BE2C (cell line): ENCODE results near the gene HAS3.

Source experiments
- DNase-seq: peaks from one replicate; pipeline ENCODE4 v3.0.0-alpha.2; 2020
- H3K27me3 ChIP-seq: fragments of 250-450 bp; sonication (Bioruptor Pico); 2 replicates; pipeline ENCODE4 v1.5.1; 2020; ENCODE audit warnings: mild to moderate bottlenecking
- H3K36me3 ChIP-seq: fragments of 250-450 bp; sonication (Bioruptor Pico); 2 replicates; pipeline ENCODE4 v1.5.1; 2020; ENCODE audit warnings: mild to moderate bottlenecking
- H3K4me1 ChIP-seq: fragments of 250-450 bp; sonication (Bioruptor Pico); 2 replicates; pipeline ENCODE4 v1.5.1; 2020
- H3K4me3 ChIP-seq: 2 replicates; pipeline ENCODE4 v1.5.1; 2011; ENCODE audit warnings: low read depth, low read length
- H3K9me3 ChIP-seq: fragments of 250-450 bp; sonication (Bioruptor Pico); 2 replicates; pipeline ENCODE4 v1.5.1; 2020
- CTCF ChIP-seq: IDR thresholded peaks from 2 replicates; pipeline ENCODE4 v1.5.1; 2012; ENCODE audit warnings: mild to moderate bottlenecking, low read depth, low read length

HAS3 gene

GRCh38 chr16:69113216-69113615 is 7.8 kb downstream of the HAS3 start:
- no peaks in the 10 kb centered on the region for H3K27me3 ChIP-seq
- peaks cover 13% of the 10 kb centered on the region for H3K36me3 ChIP-seq
- H3K4me3 ChIP-seq: no peak overlapping the region
- TF ChIP-seq CTCF: no peak
- no peaks in the 10 kb centered on the region for H3K4me1 ChIP-seq
- no peak for DNase-seq
- no peaks in the 10 kb centered on the region for H3K9me3 ChIP-seq

GRCh38 chr16:69114346-69114975 is 9.0 kb downstream of the HAS3 start:
- H3K4me3 ChIP-seq: no peak overlapping the region
- no peaks in the 10 kb centered on the region for H3K27me3 ChIP-seq
- TF ChIP-seq CTCF: no peak
- H3K36me3 ChIP-seq: peaks cover 24% of the 10 kb centered on the region
- no peaks in the 10 kb centered on the region for H3K4me1 ChIP-seq
- no peak for DNase-seq
- H3K9me3 ChIP-seq: no peaks in the 10 kb centered on the region

GRCh38 chr16:69114976-69115355 is 9.5 kb downstream of the HAS3 start:
- peaks cover 27% of the 10 kb centered on the region for H3K36me3 ChIP-seq
- H3K4me3 ChIP-seq: no peak overlapping the region
- DNase-seq: no peak
- H3K9me3 ChIP-seq: no peaks in the 10 kb centered on the region
- no peaks in the 10 kb centered on the region for H3K27me3 ChIP-seq
- no peaks in the 10 kb centered on the region for H3K4me1 ChIP-seq
- no peak for TF ChIP-seq CTCF

GRCh38 chr16:69115361-69115760 is 9.9 kb downstream of the HAS3 start:
- Histone ChIP-seq H3K36me3 (peaks cover 31% of the 10 kb centered on the region), H3K9me3 (no peaks in the 10 kb centered on the region), H3K27me3 (no peaks in the 10 kb centered on the region), H3K4me3 (no peak overlapping the region), H3K4me1 (no peaks in the 10 kb centered on the region)
- TF ChIP-seq CTCF: no peak
- DNase-seq: no peak

- DNase-seq: no peak
- H3K4me3 ChIP-seq: no peak overlapping the region
- no peaks in the 10 kb centered on the region for H3K27me3 ChIP-seq
- TF ChIP-seq CTCF: no peak
- H3K9me3 ChIP-seq: no peaks in the 10 kb centered on the region
- no peaks in the 10 kb centered on the region for H3K4me1 ChIP-seq
- peaks cover 33% of the 10 kb centered on the region for H3K36me3 ChIP-seq
Observed at GRCh38 chr16:69115837-69116236, 10.4 kb downstream of the HAS3 start.

GRCh38 chr16:69116256-69116875 is 10.9 kb downstream of the HAS3 start:
- no peak overlapping the region for H3K4me3 ChIP-seq
- DNase-seq: no peak
- peaks cover 37% of the 10 kb centered on the region for H3K36me3 ChIP-seq
- H3K4me1 ChIP-seq: no peaks in the 10 kb centered on the region
- H3K9me3 ChIP-seq: no peaks in the 10 kb centered on the region
- no peaks in the 10 kb centered on the region for H3K27me3 ChIP-seq
- TF ChIP-seq CTCF: no peak
